Thoracic aorta (tissue), 2 donors: ENCODE measurements around the gene SLC36A3. TPM values are rescaled to one million over a fixed set of nuclear protein-coding genes. Genes with fewer than 3 reads are reported as not detected.

ENCODE experiments used
- ATAC-seq: fragments of 150-250 bp; one replicate; pipeline ENCODE4 v1.8.0; 2017; ENCODE audit warnings: low read depth; ENCODE audit not compliant: insufficient number of reproducible peaks, low FRiP score
- DNase-seq: peaks from one replicate; pipeline ENCODE4 v3.0.0-alpha.2; 2020; ENCODE audit warnings: low spot score
- H3K27ac ChIP-seq, 2 donors: fragments of 200-600 bp; sonication (generic); 1 replicate in 1 of 2; 2 replicates in 1 of 2; pipeline ENCODE4 v1.5.1; 2016; ENCODE audit warnings: mild to moderate bottlenecking in 2 of 2, moderate library complexity in 2 of 2
- H3K27me3 ChIP-seq: fragments of 200-600 bp; sonication (generic); replicated peaks from 2 replicates; pipeline ENCODE4 v1.6.0; 2016; ENCODE audit warnings: mild to moderate bottlenecking; ENCODE audit not compliant: insufficient read depth
- H3K36me3 ChIP-seq: fragments of 200-600 bp; sonication (generic); one replicate; pipeline ENCODE4 v1.5.1; 2016
- H3K4me1 ChIP-seq, 2 donors: fragments of 200-600 bp; sonication (generic); 1 replicate in 1 of 2; 2 replicates in 1 of 2; pipeline versions ENCODE4 v1.5.1 to v1.6.0; 2016; ENCODE audit warnings: low read depth in 2 of 2, mild to moderate bottlenecking in 1 of 2; ENCODE audit not compliant: control insufficient read depth in 1 of 2
- H3K4me3 ChIP-seq: fragments of 200-600 bp; sonication (generic); 2 replicates; pipeline ENCODE4 v1.5.1; 2016; ENCODE audit warnings: mild to moderate bottlenecking
- H3K9me3 ChIP-seq: fragments of 200-600 bp; sonication (generic); 2 replicates; pipeline ENCODE4 v1.5.1; 2016
- CTCF ChIP-seq: fragments of 200-600 bp; sonication (generic); IDR thresholded peaks from one replicate; pipeline ENCODE4 v1.5.1; 2019; ENCODE audit warnings: antibody characterized with exemption
- total RNA-seq, 2 donors: library from RNA; depleted of rRNA; stranded (reverse); fragments of >200 nt; gene quantifications; one replicate each; pipeline versions ENCODE4 v1.1.0 to v1.2.3, GENCODE V29; 2016

SLC36A3 gene
- total RNA-seq, 2 donors from 2014 or later = not detected

DNA sequence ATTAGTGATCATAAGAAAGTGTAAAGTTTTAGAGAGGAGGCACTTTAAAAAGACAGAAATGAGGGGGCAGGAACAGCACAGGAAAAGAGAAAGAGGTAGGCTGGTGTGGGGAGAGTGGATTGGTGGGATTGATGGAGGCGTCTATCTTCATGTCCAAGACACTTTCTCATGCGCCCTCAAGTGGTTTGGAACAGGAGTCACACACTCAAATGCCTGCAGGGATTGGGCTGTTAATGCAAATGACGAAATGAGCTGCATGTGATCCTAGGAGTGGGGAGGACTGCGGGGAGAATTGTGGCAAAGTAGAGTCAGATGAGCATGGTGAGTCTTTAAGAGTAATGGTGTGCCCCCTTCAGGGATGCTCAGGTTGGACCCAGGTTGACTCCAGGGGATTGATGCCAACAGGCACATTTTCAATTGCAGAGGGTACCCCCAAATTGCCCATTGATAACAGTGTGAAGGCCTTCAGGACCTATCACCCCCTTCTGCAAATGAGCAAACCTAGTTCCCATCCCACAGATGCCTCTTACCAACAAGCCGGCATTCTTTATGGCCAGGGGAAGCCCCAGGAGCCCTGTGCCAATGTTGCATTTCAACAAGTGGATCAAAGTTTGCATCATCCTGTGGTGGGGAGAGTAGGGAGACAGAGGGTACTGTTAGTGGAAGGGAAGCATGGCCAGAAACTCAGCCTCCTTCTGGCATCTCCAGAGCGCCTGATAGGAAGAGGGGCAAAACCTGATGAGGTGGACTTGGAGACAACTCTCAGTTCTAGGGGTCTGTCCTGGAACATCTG lies 5.3 kb downstream of the SLC36A3 start:
- H3K27ac ChIP-seq = no peak overlapping the region
- DNase-seq = no peak
- H3K9me3 ChIP-seq = no peaks in the 10 kb centered on the region
- ATAC-seq = no peak
- H3K4me1 ChIP-seq = no peaks in the 10 kb centered on the region
- TF ChIP-seq CTCF = no peak
- H3K27me3 ChIP-seq = no peaks in the 10 kb centered on the region
- H3K36me3 ChIP-seq = no peaks in the 10 kb centered on the region
- H3K4me3 ChIP-seq = no peak overlapping the region

DNA sequence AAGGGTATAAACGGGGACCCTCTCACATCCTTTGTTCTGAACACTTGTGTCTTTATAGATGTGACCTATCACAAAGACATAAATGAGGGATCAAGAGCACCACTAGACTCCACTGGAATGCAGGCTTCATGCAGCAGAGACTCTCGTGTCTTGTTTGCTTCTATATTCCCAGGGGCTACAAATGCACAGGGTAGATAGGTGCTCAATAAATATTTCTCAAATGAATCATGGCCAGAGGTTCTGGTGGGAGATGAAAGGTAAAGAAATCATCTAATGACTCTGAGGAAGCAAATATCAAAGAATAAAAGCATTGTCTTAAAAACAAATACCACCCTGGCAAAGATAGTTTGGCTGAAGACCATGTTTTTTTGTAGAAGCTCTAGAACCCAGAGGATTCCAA lies 6.6 kb downstream of the SLC36A3 start:
- H3K9me3 ChIP-seq = no peaks in the 10 kb centered on the region
- ATAC-seq = no peak
- TF ChIP-seq CTCF = no peak
- H3K27me3 ChIP-seq = no peaks in the 10 kb centered on the region
- no peak overlapping the region for H3K27ac ChIP-seq
- no peak for DNase-seq
- no peaks in the 10 kb centered on the region for H3K4me1 ChIP-seq
- no peak overlapping the region for H3K4me3 ChIP-seq
- no peaks in the 10 kb centered on the region for H3K36me3 ChIP-seq

- H3K36me3 ChIP-seq = no peaks in the 10 kb centered on the region
- TF ChIP-seq CTCF = no peak
- no peak for DNase-seq
These were observed 7.1 kb downstream of the SLC36A3 start for GRCh38 chr5:151296478-151296830.

GRCh38 chr5:151295791-151296477 lies 7.6 kb downstream of the SLC36A3 start:
- DNase-seq (no peak), ATAC-seq (no peak)
- no peaks in the 10 kb centered on the region for H3K27me3 ChIP-seq
- no peak overlapping the region for H3K4me3 ChIP-seq
- H3K36me3 ChIP-seq = no peaks in the 10 kb centered on the region
- no peaks in the 10 kb centered on the region for H3K9me3 ChIP-seq
- TF ChIP-seq CTCF = no peak
- H3K4me1 ChIP-seq = no peaks in the 10 kb centered on the region
- H3K27ac ChIP-seq = no peak overlapping the region

More at GRCh38 chr5:151296478-151296830, 7.1 kb downstream of the SLC36A3 start:
- H3K27ac ChIP-seq = no peak overlapping the region
- H3K4me3 ChIP-seq = no peak overlapping the region
- ATAC-seq = no peak
- no peaks in the 10 kb centered on the region for H3K9me3 ChIP-seq
- H3K4me1 ChIP-seq = no peaks in the 10 kb centered on the region
- H3K27me3 ChIP-seq = no peaks in the 10 kb centered on the region

DNA sequence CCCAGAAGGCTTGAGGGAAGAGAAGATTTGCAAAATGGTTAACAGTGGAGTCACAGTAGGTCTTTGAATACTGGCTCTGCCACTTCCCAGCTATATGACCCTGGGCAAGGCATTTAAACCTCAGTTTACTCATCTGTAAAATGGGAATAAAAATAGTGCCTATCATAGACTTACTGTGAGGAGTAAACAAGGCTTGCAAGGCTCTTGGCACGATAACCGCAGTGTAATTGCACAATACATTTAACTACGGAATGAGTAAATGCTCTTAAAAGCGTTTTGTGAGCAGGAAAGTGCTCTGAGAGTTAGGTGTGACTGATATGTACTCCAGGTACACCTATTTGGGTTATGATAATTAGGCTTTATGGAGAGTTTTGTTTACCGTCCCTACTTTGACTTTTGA lies 8.4 kb downstream of the SLC36A3 start:
- TF ChIP-seq CTCF = no peak
- H3K4me3 ChIP-seq = no peak overlapping the region

More for the DNA sequence above, 8.4 kb downstream of the SLC36A3 start:
- Histone ChIP-seq H3K27ac (no peak overlapping the region), H3K9me3 (no peaks in the 10 kb centered on the region), H3K4me1 (no peaks in the 10 kb centered on the region), H3K27me3 (no peaks in the 10 kb centered on the region), H3K36me3 (no peaks in the 10 kb centered on the region)
- no peak for DNase-seq
- ATAC-seq = no peak
